ENCODE measurements around the gene C1orf174.
A peak's percentile ranks its signal among the peaks of the same experiment; 100 is the strongest.

Gene C1orf174

GRCh38 chr1:3908886-3909517 lies 8.9 kb upstream of the C1orf174 start:
- no peak for DNase-seq

GRCh38 chr1:3907621-3908165 lies 7.6 kb upstream of the C1orf174 start:
- no peak for DNase-seq

DNA sequence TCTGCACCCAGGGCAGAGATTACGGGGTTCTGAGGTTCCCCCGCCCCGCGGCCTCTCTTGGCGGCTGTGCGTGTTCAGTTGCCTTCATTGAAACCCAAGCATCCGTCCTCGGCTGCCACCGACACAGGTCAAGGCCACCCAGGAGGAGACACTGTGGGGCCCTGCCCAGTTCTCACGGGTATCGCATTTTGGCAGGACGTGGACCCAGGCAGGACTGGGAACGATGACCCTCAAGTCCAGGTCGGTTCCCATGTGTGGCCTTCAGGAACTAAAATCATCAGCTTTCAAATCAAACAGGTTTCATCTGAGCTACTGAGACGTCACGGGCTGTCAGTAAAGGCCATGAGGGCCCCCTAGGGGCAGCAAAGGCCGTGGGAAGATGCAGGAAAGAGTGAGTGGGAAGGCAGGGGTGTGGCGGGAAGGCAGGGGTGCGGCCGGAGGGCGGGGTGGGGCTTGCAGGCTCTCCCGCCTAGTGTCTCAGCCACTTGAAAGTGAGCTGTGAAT lies 7.0 kb upstream of the C1orf174 start:
- DNase-seq = no peak

DNA sequence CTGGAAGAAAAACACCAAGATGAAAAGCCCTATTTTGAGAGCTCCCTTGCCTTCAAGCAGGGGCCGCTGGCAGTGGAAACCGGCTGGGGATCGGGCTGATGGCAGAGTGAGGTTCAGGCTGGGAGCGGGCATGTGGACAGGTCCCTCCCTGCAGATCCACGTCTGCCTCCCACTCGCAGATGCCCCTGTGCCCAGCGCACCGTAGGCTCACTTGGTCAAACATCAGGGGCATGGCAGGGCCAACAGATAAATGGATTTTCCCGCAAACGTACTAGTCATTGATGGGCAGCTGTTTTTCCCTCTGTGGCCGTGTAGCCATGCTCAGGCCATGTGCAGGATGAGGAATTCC lies 6.6 kb upstream of the C1orf174 start:
- DNase-seq = no peak

- DNase-seq = no peak
These were observed 6.0 kb upstream of the C1orf174 start for GRCh38 chr1:3905953-3906671.

DNA sequence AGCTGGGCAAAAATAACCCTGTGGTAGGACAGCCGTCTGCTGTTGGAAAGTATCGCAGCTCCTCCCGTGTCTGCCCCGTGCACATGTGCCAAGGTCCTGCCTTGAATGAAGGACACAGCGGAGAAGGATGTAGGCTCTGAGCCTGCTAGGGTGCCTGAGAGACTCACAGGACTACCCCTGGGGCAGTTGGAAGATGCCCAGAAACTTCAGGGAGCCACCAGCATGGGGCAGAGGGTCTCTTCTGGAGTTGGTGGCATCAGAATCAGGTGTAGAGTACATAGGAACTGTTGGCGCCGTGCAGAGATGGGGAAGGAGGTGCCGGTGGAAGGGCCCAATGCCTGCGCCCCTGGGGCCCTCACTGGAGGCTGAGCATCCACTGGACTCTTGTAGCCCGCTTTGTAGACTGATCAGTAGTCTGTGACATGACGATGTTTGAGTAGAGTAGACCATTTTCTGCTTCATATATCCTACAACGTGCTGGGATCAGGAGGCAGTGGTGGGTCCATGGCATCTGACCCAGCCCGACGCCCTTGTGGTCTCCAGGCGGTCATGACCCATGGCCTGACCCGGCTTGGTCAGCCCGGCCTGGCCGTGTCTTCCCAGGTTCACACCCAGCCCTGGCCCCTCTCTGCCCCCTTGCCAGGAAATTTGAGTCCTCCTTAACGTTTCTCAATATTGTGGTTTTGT lies 5.3 kb upstream of the C1orf174 start:
- DNase-seq = no peak

DNA sequence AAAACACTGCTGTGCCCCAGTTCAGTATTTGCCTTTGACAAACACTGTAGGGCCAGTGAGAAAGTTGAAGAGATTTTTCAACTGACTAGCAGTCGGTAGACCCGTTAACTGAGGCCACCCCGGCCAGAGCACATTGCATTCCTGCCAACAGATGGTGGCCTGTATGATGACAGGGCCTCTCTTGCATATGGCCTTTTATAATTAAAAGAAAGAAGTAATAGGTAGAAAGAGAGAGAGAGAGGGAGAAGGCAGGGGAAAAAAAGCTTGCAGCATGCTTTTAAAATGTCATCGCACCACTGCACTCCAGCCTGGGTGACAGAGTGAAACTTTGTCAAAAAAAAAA lies 4.7 kb upstream of the C1orf174 start:
- DNase-seq = no peak

DNA sequence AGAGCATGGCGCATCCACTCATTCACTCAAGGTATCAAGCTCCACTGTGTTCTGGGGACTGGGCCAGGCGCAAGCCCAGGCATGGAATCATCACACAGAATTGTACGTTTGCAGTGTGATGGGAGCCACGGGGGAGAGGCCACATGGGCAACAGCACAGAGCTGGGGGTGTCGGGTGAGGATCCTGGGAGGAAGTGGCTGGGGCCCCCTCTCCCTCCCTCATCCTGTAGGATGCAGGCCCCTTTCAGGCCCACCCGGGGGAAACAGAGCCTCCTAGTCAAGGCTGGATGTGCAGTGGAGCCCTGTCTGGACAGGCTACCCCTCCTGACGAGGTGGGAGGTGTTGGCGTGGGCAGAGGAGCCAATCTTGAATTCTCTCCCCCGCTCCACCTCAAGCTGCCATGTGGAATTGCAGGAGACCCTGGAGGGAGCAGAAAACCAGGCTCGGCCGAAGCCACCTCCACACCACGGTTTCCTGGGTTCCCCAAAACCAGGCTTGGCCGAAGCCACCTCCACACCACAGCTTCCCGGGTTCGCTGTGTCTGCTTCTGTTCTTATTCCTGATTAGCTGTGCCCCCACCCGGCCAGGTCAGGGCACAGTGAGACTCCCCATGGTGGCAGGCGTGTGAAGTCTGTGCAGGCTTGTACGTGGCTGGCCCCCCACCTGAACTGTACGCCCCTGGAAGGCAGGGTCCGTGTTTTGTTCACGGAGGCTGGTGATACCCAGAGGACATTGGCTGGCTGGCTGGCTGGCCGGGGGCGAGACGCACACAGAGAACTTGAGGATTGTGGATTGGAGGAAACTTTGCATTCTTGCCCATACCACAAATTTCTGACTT lies 4.2 kb upstream of the C1orf174 start:
- no peak for DNase-seq

DNA sequence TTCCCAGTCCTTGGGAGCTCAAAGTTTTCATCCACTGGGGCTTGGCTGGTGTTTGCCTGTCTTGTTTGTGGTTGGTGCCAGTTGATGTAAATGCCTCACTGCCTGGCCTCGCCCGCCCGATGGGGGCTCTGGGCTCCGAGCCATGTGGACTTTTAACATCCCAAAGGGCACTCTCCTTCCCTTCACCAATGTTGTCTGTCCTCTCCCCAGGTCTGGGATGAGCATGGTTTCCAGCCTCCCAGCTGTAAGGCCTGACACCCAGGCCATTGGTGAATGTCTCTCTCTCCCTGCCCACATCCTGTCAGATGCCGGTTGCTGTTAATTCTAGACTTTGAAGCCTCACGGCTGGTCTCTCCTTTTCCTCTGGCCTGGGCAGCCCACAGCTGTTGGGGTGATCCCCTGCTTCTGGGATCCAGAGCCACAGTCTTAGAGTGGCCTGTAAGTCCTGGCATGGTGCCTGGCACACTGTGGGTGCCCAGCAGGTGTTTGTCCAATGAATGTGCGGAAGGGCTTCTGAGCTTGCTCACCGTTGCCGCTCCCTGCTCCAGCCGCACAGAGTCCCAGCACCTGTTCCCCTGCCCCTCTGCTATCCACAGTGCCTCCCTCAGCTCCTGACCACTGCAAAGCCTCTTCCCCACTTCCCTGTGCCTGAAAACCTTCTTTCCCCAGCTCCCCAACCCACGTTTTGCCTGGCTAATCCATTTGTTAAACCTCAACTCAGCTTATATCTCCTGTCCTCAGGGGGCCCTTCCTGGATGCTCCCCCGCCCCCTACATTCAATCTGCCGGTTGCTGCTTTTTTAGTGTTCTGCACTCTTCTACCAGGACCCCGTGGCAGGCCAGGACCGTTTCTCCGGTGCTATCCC lies 3.3 kb upstream of the C1orf174 start:
- DNase-seq = peak; percentile 8

GRCh38 chr1:3902571-3903091 lies 2.6 kb upstream of the C1orf174 start:
- peak; percentile 9 for DNase-seq

- no peak for DNase-seq
These were observed 2.0 kb upstream of the C1orf174 start for GRCh38 chr1:3902111-3902511.

DNA sequence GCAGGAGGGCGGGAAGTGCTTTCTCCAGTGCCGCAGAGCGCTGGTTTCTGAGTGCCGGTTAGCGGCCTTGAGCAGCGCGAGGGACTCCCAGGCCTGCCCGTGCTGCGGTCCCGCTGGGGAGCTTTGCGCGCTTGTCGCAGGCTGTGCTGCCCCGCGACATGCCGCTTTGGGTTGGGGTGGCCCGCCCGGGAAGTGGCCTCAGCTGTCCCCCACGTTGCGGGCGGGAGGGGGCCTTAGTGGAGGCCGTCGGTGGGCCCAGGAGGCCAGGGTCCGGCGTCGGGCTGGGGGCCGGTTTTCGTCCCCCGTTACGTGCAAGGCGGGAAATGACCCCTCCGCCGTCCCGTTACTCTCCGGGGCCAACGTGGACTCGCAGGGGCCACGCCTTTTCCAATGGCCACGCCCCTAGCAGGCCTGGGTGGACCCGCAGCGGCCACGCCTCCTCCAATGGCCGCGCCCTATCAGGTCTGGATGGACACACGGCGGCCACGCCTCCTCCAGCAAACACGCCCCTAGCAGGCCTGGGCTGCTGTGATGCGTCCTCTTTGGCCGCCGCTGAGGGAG lies 977 bp upstream of the C1orf174 start:
- peak; percentile 95 for DNase-seq

GRCh38 chr1:3899754-3900149 lies 320 bp downstream of the C1orf174 start:
- DNase-seq = no peak

DNA sequence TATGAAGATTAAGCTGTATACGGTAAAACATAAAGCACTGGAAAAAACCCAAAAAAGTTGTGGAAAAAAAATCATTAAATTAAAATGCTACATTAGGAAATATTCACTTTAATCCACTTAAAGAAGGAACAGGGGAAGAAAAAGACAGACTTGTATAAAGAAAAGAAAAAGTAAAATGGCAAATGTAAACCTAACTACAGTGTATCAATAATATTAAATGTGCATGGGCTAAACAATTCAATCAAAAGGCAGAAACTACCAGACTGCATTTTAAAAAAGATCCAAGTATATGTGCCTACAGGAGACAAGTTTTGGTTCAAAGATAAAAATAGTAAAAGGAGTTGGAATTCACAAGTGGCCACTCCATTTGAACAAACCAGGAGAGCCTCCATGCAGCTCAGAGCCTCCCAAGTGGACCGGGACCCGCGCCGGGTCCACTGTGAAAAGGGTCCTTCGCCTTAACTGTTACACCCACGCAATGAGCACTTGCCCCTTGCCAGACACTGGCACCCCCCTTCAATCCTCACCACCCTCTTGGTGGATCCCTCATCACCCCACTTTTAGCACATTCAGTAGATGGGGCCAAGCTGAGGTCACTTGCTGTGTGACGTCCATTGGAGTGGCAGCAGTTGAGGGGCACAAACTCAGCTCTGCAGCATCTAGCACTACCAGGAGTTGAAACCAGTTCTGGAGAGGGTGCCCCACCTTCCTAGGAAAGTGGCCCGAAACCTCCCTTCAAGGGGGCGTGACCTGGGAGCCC lies 898 bp downstream of the C1orf174 start:
- peak; percentile 3 for DNase-seq

DNA sequence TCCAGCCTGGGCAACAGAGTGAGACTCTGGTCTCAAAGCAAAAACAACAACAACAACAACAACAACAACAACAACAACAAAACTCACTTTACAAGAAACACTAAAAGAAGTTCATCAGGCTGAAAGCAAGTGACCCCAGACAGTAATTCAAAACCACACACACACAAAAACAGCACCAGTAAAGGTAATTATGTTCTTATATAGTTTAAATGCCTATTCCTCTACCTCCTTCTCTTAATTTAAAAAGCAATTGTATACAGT lies 1.7 kb downstream of the C1orf174 start:
- DNase-seq = no peak

GRCh38 chr1:3896396-3897000 lies 3.6 kb downstream of the C1orf174 start:
- no peak for DNase-seq

DNA sequence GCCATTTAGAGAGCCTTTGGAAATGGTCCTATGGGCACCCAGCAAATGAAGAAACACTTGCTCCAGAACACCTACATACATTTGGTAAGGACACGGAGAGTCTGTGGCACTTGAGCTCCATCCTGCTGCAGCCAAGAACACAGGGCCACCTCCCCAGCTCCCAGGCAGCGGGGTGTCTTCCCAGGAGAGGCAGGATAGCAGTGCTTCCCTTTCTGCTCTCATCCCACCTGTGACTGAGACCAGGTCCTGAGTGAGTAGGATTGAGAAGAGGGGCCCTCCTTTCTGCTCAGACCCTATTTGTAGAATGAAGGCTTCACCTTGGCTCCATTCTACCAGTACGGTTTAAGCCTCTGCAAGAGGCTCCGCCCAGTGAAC lies 4.1 kb downstream of the C1orf174 start:
- DNase-seq = no peak

DNA sequence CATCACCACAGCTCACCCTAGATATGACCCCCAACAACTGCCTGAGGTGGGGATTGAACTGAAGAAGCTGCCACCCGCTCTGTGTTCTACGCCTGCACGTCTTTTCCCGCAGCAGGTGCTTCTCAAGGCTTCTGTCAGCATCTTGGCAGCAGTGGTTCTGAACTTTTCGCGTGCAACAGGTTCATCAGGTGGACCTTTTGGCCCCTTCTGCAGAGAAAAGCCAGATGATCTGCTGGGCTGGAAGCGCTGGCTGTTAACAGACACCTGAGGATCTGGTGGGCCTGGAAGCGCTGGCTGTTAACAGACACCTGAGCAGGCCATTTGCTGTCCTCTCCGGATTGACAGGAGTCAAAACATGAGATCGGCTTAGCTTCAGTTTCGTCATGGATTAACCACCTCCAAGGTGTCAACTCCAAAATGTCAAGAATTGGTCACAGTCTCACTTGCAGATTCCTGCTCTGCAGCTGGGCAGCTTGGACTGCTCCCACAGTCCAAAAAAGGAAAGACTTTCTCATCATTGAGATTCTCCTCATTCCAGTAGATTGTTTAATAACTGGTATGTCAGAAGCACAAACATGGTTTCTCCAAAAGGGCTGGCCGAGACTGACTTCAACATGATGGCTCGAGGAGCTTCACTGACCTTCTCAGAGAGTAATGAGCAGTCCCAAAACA lies 4.7 kb downstream of the C1orf174 start:
- no peak for DNase-seq

GRCh38 chr1:3894626-3895278 lies 5.3 kb downstream of the C1orf174 start:
- no peak for DNase-seq

Measured in fibroblast of skin of right quadriceps (primary cell).